ENCODE results near the gene PRR20A.
"Not testable (repeated sequence)": the region's sequence is repeated elsewhere in the genome, so short reads cannot be mapped to it uniquely, and the experiment has no call there.

PRR20A gene

GRCh38 chr13:57140235-57140968 is at the start of gene PRR20A:
TSS of gene PRR20A (plus strand) at chr13:57140918. CDS start at chr13:57141305, 387 bp downstream.
- DNase-seq = not testable (repeated sequence)

DNA sequence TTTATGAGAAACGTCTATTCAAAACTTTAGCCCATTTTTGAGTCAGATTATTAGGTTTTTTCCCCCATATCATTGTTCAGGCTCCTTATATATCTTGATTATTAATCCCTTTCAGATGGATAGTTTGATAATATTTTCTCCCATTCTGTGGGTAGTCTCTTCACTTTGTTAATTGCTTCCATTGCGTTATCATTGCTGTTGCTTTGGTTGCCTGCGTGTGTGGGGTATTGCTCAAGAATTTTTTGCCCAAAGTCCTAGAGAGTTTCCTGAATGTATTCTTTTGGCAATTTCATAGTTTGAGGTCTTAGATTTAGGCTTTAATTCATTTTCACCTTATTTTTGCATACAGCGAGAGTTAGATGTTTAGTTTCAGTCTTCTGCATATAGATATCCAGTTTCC is 25.8 kb upstream of the PRR20A start:
- DNase-seq = no peak

DNA sequence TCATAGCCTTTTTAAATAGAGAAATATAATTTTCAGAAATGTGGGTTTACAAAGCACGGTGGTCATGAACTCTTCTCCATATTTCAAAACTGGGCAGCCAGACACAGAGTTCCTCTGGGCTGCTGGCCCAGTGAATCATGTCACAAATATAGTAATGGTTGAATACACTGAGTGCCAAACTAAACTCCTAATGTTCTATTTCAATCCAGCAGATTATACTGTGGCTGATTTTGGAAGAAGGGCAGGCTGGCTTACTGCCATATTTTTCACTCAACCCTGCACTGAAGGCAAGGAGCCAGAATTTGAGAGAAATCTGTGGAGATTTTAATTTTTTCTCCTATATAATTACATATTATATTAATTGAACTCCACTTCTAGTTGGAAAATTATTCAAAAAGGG is 17.0 kb upstream of the PRR20A start:
- no peak for DNase-seq

GRCh38 chr13:57128909-57129308 is 11.8 kb upstream of the PRR20A start:
- DNase-seq = no peak

DNA sequence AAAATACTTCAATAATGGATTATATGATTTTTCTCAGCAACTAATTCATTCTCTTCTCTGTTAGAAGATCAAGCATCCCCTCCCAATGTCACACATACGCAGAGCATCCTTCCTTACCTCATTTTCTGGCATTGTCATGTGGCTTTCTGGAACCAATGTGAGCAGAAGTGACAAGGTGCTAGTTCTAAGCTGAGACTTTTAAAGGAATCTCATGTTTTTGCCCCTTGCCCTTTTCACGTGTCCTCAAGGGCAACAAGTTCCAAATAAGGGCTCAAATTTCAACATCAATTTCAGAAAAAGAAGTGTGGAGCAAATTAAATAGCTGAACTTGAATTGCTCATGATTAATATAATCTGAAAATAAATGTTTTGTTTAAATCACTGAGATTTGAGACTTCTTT is 4.6 kb upstream of the PRR20A start:
- no peak for DNase-seq

- DNase-seq = no peak
Observed at GRCh38 chr13:57137585-57137984, 3.1 kb upstream of the PRR20A start.

GRCh38 chr13:57138988-57139387 is 1.7 kb upstream of the PRR20A start:
- no peak for DNase-seq

DNA sequence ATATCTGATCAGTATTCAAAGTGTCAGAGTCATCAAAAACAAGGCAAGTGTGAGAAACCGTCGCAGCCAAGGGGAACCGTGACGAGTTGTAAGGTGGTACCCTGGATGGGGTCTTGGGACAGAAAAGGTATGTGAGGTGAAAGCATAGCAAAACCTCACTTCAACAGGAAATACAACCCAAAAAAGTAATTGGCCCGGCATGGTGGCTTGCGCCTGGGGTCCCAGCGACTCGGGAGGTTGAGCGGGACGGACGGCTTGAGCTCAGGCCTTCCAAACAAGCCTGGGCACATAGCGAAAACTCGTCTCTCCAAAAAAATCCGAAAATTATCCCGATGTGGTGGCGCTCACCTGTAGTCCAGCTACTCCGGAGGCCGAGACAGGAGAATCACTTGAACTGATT is 937 bp upstream of the PRR20A start:
- not testable (repeated sequence) for DNase-seq

- DNase-seq = not testable (repeated sequence)
Observed at GRCh38 chr13:57147188-57147587, 6.5 kb downstream of the PRR20A start, which contains the start of gene PRR20B. TSS of gene PRR20B (plus strand) at chr13:57147488. CDS start at chr13:57147875, 387 bp downstream.

- DNase-seq = not testable (repeated sequence)
Observed at GRCh38 chr13:57148106-57148505, 7.4 kb downstream of the PRR20A start.

GRCh38 chr13:57153761-57154160 is 13.0 kb downstream of the PRR20A start, which contains the start of gene PRR20C:
TSS of gene PRR20C (plus strand) at chr13:57154061. CDS start at chr13:57154448, 387 bp downstream.
- DNase-seq = not testable (repeated sequence)

- not testable (repeated sequence) for DNase-seq
Observed at GRCh38 chr13:57160332-57160731, 19.6 kb downstream of the PRR20A start, which contains the start of gene PRR20D. TSS of gene PRR20D (plus strand) at chr13:57160632. CDS start at chr13:57161019, 387 bp downstream.

GRCh38 chr13:57166897-57167296 is 26.2 kb downstream of the PRR20A start, which contains the start of gene PRR20E:
TSS of gene PRR20E (plus strand) at chr13:57167197. CDS start at chr13:57167584, 387 bp downstream.
- not testable (repeated sequence) for DNase-seq

DNA sequence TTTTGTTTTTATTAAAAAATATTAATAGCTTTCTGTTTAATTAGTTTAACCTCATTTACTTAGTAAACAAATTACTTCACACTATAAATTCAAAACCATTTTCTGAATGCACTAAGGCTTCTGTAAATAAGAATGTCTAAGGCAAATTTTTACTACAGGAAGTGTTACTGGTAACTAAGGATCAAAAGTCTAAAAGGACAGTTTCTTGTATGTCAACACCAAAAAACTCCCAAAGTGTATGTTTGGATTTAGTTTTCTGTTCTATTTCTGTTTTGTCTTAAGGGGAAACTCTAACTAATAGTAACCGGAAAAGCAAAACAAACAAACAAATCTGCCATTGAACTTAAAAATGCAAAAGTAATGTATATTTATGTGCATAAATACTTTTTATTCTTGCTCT is 50.9 kb downstream of the PRR20A start:
- DNase-seq = no peak

All from activated CD8-positive, alpha-beta memory T cell treated with anti-CD3 and anti-CD28 coated beads, Interleukin-2, amount 50 U/mL, for 48 hours (primary cell).